HG02571 (cell line): ENCODE results near the gene SRSF7.
"Not testable (repeated sequence)": the region's sequence is repeated elsewhere in the genome, so short reads cannot be mapped to it uniquely, and the experiment has no call there.

Source experiments
- ATAC-seq: cut with Tn5 transposase; IDR thresholded peaks from one replicate; pipeline ENCODE4 v1.9.1; 2021; ENCODE audit warnings: mild to moderate bottlenecking, moderate library complexity; ENCODE audit not compliant: unreplicated experiment

SRSF7 gene

DNA sequence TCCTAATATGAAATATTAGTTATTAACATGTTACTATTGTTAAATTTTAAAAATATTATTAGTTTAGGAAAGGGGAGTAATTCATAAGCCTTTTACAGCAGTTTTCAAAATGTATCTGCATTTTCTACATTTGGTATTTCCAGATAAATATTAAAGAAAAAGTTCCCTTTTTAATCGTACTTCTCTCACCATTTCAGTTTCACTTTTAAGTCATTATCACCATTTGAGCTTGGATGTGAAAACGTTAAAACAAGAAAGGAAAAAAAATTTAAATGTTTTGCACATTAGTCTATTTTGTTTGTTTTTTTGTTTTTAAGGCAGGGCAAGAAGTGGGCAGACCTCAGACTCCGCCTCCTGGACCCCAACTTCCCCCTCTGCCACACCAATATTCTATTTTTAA, 3.3 kb upstream of the SRSF7 start:
- ATAC-seq: no peak

DNA sequence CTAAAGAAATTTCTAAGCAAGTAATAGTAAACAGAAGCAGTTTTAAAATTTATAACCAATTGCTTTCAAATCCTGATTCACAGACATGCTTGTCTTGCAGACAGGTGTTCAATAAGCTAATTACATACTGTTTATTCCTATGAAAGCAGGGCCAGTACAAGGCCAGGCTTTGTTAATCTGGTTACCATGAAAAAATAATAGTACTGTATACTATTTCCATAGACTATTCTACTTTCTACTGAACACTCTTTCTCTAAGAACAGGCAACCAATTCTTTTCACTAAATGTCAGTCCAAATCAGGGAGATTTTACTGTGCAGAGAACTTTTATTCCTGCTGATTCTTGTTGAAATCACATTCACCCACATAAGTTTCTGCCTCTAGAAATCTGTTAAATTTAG, 2.9 kb upstream of the SRSF7 start:
- ATAC-seq: no peak

DNA sequence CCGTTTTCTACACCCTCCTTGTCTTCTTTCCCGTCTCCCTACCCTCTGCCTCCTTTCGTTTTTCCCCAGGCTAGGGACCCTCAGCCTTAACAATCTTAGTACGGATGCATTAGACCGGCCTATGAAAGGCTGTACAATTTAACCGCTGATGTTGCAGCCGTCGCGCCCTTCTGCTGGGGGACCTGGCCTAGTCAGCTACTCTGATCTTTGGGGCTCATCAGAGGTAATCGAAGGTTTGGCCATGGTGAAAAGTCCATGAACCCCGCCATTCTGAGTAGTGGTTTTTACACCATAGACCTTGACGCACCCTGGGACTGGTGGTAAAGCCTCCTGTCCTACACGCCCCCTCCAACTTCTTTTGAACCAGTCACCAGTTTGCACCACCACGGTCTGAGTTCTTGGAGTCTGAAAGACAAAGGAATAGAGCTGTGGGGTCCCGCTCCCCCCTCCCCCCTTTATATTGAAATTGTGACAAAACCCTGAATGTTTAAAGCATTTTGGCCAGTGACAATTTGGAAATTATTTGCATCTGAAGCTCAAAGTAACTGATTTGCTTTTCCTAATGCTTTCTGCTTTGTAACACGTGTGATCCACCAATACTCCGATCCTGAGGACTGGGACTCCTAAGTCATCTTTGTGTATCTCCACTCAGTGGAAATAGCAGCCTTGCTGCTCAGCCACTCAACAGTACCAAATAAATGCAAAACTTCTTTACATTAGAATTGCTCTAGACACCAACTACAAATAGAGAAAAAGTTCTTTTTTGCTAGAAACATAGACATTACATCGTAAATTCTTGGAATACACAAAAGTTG, 642 bp upstream of the SRSF7 start:
- ATAC-seq: no peak

DNA sequence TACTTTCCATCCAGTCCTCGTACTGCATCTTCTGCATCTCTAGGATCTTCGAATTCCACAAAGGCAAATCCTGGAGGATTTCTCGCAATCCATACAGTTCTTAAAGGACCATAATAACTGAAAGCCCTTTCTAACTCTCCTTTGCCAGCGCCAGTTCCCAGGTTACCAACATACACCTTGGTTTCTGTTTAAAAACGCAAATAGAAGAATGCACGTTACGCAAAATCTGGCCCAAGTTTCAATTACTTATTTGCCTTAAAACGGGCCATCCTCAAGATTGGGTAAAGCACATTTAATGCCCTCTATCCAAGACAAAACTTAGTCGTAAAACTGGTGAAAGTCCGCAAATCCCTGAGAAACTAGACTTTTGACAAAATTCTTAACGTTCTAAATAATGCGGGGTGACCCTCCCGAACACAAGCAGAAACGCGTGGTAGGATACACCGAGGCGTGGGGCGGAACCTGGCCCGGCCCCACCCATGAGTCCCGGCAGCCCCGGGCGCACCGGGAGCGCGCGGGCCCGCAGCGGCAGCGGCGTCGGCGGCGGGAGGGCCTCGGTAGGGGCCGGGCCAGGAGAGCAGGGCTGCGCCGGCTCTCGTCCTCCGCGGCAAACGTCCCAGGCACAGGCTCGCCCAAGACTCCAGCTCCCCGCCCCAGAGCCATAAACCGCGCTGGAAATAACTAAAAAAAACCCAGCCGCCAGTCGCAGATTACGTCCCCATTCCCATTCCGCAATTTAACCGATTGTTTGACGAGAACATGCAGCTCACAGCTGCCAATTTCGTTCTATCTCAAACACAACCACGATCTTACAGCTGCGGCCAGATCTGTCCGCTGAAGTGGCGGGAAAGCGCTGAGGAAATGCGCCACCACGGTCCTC, 910 bp downstream of the SRSF7 start:
- peak; percentile 33 for ATAC-seq

DNA sequence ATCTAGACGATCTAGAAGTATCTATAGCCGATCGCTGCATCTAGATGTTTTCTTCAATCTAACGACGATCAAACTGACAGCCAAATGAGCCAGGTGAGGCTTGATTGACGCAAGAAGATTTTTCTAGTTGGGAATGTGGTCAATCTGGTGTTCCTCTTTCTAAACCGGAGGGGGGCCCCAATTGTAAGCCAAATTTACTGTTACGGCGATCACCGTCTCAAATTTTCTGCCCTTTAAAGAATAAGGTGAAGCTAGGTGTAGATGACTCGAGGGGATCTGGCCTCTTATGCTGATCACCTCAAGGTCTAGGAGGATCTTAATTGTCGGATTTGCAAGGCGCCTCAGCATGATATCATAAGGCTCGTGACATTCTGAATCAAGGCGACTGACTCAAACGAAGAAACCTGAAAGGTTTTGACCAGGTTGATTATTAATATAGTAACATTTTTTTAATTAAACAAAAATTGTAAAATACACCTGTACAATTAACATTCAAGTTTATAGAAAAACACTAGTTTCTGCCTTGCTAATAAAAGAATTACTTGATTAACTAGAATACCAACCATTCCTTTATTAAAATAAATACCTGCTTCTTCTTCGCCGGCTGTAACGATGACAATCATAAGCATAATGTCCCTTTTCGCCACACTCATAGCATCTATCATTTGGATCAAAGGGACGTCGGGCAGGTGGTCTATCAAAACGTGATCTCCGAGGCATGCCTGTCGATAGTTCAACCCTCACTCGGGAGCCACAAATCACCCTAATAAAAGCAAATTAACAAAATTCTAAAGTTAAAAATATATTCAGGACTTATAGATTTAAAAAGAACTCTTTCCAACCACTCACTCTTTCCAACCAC, 2.0 kb downstream of the SRSF7 start:
- ATAC-seq: no peak

DNA sequence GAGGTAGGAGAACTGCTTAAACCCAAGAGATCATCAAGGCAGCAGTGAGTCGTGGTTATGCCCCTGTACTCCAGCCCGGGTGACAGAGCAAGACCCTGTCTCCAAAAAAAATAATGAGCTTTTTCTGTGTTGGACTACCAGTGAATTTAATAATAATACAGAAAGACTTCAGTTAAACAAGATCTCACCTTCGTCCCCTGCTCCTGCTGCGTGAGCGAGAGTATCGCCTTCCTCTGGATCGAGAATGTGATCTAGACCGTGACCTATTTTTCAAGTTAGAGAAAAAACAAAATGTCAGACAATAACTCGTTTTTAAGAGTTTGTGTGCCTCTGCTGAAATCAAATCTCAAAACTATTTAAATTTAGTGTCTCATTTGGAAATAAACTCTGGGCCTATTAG, 2.8 kb downstream of the SRSF7 start:
- no peak for ATAC-seq

DNA sequence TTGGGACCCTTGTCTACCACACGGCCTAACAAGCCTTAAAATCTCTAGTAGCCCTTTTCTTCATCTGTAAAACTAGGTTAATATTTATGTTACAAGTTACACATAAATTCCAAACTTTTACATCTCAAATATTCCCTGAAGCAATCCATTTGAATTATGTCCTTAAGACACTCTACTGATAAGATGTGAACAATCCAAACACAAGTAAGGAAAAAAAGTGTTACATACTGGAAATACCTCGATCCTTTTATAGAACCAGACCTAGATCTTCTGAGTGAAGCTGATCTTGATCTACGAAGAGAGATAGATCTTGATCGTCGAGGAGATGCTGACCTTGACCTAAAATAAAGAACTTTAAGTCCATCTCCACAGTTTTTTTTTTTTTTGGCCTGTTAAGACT, 3.3 kb downstream of the SRSF7 start:
- ATAC-seq: no peak

DNA sequence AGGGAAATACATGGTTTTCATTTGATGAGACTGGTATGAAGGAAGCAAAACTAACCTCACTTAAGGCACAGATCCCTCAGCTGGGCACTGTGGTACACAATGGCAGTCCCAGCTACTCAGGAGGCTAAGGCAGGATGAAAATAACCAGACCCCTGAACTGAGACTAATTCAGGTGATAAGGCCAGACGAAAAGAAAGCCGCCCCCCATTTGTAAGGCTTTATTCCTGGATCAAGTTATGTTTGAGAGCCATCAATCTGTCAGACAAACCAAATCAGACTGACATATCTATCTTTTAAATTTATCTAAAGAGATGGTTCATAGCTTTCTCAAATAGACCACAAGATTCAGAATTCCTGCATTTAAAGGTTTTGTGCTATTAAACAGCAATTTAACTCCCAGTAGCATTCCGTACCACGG, 4.1 kb downstream of the SRSF7 start:
- no peak for ATAC-seq

DNA sequence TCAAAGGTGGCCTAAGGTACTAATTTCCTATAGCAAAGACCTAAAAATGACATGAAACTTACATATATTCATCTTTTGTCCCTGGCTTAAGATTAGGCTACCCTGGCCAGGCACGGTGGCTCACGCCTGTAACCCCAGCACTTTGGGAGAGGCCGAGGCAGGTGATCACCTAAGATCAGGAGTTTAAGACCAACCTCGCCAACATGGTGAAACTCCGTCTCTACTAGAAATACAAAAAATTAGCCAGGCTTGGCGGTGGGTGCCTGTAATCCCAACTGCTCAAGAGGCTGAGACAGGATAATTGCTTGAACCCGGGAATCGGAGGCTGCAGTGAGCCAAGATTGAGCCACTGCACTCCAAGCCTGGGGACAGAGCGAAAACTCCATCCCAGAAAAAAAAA, 5.9 kb downstream of the SRSF7 start:
- ATAC-seq: no peak

DNA sequence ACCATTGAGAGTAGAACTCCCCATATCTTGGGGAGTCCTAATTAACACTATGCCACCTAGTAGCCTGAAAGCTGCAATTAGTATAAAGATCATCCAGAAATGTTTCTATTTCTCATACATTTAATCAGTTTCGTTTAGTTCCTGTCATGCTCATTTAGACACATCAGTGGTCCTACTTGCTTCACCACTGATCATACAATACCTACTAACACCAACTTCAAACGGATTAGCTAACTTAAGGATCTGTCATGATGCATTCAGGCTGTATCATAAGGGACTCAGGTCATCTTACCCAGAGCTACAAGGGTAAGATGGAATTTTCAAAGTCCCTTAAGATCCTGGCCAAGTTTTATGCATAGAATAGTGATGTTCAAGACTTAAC, 6.8 kb downstream of the SRSF7 start:
- no peak for ATAC-seq

DNA sequence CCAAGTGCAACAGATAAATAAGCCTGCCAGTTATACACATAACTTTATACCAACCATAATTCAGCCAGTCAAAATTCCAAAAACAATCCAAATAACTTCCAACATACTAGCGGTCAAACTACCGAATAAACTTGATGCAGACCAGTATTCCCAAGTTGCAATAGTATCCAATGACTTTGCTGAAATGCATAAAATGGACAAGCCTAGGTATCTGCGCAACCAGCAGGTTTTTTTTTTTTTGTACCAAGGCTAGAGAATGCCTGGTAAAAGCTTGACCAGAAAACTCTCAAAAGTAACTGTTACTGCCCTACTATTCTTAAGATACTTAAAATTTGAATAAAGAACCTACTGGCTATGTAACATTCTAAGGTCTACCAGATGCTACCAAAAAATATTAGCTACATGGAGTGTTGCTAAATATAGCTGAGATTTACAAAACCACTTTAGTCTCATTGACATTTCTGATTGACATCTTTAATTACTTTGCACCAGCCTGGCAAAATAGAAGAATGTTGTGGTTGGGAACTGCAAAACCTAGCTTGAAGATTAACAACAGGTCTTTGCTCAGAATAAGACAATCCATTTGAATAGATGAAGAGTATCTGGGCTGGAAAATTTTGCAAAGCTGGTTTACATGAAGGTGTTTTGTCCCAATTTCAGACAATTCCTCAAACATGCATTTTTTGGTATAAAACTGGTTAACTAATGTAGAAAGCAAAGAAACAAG, 7.3 kb downstream of the SRSF7 start:
- no peak for ATAC-seq

DNA sequence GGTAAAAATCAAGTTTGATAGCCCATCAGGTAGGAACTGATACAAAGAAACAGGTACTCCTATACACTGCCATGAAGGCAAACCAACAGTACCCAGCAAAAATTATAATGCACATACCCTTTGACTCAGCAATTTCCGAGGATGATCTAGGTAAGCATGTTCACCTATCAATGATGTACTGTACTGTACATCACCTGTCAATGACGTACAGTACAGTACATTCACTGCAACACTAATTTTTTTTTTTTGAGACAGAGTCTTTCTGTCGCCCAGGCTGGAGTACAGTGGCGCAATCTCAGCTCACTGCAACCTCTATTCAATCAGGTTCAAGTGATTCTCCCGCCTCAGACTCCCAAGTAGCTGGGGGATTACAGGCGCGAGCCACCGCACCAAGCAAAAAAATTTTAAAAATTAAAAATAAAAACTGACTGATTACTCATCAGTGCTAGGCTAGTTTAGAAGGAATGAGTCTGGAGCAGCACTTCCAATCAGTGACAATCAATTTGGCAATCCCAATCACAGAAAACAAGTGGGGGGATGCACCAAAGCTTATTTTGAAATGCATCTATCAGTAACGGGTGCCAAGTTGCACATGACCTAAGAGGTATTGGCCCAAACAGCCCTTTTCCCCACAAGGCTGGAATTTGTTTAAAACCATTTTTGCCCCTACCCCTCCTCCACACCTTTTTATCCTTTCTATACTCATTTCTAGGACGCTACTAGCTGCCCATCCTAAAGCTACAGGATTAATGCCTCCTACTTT, 8.2 kb downstream of the SRSF7 start:
- ATAC-seq: no peak

DNA sequence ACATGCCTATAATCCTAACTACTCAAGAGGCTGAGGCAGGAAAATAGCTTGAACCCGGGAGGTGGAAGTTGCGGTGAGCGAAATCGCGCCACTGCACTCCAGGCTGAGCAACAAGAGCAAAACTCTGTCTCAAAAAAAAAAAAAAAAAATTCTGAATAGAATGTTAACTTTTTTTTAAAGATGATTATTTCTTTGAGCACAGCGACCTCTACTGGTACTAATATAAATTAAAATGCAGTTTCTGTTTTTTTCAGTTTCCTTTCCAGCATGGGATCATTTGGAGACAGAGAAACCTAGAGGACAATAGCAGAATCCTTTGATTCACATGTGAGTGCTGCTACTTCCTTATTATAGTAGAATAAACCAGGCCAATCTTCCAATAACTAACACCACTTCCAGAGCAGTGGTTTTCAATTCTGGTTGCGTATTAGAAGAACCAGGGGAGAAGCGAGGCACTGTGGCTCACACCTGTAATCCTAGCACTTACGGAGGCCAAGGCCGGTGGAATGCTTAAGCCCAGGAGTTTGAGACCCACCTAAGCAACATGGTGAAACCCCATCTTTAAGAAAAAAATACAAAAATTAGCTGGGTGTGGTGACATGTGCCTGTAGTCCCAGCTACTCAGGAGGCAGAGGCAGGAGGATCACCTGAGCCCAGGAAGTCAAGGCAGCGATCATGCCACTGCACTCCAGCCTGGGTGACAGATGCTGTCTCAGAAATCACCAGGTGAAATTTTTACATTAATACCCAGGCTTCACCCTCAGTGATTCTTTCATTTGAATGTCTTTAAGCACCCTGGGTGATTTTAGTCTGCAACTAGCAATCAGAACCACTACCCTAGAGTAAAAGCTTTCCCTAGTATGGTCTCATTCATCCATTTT, 10.1 kb downstream of the SRSF7 start:
- ATAC-seq: no peak

DNA sequence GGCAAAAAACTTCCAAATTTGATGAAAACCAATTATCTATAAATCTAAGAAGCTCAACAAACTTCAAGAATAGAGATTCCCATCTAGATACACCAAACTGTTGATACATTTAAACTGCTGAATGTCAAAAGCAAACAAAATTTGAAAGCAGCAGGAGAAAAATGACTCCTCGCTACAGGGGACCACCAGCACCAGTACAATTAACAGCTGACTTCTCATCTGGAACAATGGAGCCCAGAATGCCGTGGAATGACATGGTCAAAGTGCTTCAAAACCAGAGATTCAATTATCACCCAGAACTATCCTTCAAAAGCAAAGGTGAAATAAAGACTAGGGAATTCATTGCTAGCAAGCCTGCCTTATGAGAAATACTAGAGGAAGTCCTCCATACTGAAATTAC, 11.6 kb downstream of the SRSF7 start:
- ATAC-seq: no peak

DNA sequence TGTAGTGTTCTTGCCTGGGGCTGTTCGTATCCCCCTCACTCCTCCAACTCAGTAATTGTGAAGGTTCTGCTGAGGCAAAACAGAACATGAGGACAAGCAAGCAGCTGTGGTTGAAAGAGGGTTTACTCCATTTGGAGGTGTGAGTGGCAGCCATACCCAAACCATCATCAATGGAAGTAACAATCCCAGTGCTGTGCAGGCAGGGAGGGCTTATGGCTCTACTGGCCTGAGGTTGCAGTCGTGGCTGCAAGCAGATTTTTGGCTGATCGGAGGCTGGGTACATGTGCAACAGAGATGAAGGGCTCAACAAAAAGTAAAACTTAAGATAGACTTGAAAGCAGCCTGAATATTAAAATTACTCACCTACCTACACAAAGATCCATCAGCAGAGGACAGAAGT, 13.2 kb downstream of the SRSF7 start:
- no peak for ATAC-seq

DNA sequence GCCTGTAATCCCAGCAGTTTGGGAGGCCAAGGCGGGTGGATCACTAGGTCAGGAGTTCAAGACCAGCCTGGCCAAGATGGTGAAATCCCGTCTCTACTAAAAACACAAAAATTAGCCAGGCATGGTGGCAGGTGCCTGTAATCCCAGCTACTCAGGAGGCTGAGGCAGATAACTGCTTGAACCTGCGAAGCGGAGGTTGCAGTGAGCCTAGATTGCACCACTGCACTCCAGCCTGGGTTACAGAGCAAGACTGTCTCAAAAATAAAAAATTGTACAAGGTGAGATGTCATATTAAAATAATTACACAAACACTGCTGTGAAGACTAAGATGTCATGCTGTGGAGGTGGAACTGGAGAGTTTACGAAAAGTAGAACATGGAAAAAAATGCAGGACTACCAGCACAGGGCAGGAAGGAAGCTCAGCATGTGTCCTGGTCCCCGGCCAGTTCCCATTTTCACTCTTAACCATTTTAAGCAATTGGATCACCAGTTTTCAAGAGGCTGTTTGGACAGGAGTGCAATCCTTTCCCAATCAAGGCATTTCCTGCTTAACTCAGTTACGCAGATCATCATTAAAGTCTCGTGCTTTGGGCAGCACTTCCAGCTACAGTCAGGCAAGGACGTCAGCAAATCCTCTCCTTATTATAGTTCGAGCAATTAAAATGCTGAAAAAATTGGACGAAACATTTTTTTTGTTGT, 14.0 kb downstream of the SRSF7 start:
- ATAC-seq: not testable (repeated sequence)

DNA sequence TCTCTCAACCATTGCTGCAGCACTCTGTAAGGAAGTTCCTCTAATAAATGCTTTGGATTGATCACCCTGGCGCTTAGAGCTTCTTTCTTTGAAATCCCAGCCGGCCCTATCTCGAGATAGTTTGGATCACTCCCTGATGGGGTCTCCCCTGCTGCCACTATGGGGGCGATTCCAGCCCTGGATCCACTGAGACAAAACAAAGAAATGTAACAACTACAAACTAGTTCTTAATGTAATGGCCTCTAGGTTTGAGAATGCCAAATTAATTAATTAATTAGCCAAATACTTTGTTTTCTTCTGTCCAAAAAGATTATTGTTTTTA, 15.2 kb downstream of the SRSF7 start:
- ATAC-seq: no peak

DNA sequence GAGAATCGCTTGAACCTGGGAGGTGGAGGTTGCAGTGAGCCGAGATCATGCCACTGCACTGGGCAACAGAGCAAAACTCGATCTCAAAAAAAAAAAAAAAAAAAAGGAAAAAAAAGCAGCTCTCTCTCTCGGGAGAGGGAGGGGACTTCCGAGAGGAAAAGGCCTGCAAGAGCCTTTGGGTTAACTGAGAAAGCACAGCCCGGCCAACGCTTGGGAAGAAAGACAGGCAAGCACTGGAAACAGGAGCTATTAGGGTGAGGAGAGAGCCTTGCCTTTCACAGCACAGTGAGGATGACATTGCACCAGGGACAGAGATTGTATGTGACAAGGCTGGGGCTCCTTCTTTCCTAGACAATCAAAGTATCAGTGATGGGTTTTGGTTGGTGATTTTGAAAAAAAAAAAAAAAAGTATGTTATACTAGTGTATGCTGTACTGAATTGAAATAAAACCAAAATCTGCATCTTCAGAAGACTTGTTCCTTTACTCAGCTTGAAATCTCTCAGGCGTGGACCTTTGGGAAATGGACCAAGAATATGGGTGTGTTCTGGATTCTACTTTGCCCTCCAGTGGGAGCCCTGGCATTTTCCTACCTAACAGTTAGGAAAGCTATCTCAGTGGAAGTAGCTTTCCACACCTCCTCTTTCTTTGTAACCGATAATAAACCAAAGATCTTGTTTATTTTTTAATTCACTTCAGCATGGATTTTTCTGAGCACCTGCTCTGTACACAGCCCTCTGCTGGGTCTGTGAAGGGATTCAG, 16.7 kb downstream of the SRSF7 start:
- no peak for ATAC-seq
